SH-SY5Y (cell line): ENCODE measurements around the gene MIEF2.

ENCODE experiments used
- GATA2 ChIP-seq: IDR thresholded peaks from 2 replicates; pipeline ENCODE4 v1.6.1; 2011; ENCODE audit warnings: mild to moderate bottlenecking, low read depth, low read length
- GATA3 ChIP-seq: IDR thresholded peaks from 2 replicates; pipeline ENCODE4 v1.6.1; 2011; ENCODE audit warnings: low read depth, mild to moderate bottlenecking, low read length, moderate library complexity

GRCh38 chr17:18256776-18257175 lies 3.7 kb upstream of the MIEF2 start:
- TF ChIP-seq GATA3 = no peak
- TF ChIP-seq GATA2 = no peak
